H9 (cell line): ENCODE results near the gene SPARCL1. TPM values are rescaled to one million over a fixed set of nuclear protein-coding genes. Genes with fewer than 3 reads are reported as not detected.

Experiments used
- DNase-seq: peaks from one replicate; pipeline ENCODE4 v3.0.0-alpha.2; 2017
- H2AFZ ChIP-seq: one replicate; pipeline ENCODE4 v1.6.1; 2013; ENCODE audit warnings: mild to moderate bottlenecking, low read length, control low read depth, moderate library complexity
- H2AK5ac ChIP-seq: 2 replicates; pipeline ENCODE4 v1.6.1; 2013; ENCODE audit warnings: low read length, control low read depth, mixed read lengths; ENCODE audit not compliant: insufficient read length
- H2BK120ac ChIP-seq: one replicate; pipeline ENCODE4 v1.6.1; 2013; ENCODE audit warnings: low read depth, mild to moderate bottlenecking, low read length, control low read depth, inconsistent platforms; ENCODE audit not compliant: poor library complexity, severe bottlenecking
- H2BK12ac ChIP-seq: 2 replicates; pipeline ENCODE4 v1.6.1; 2013; ENCODE audit warnings: low read length, control low read depth, mixed read lengths, low read depth; ENCODE audit not compliant: insufficient read length
- H2BK15ac ChIP-seq: 2 replicates; pipeline ENCODE4 v1.6.1; 2013; ENCODE audit warnings: low read depth, low read length, control low read depth
- H2BK20ac ChIP-seq: one replicate; pipeline ENCODE4 v1.6.1; 2013; ENCODE audit warnings: low read depth, mild to moderate bottlenecking, low read length, control low read depth, inconsistent platforms; ENCODE audit not compliant: poor library complexity, severe bottlenecking
- H2BK5ac ChIP-seq: 2 replicates; pipeline ENCODE4 v1.6.1; 2013; ENCODE audit warnings: low read length, control low read depth, mixed read lengths; ENCODE audit not compliant: insufficient read length
- H3K14ac ChIP-seq: 2 replicates; pipeline ENCODE4 v1.6.1; 2013; ENCODE audit warnings: low read length, control low read depth; ENCODE audit not compliant: insufficient read depth
- H3K18ac ChIP-seq: 2 replicates; pipeline ENCODE4 v1.6.1; 2013; ENCODE audit warnings: low read depth, mild to moderate bottlenecking, mixed read lengths, low read length, control low read depth; ENCODE audit not compliant: insufficient read length
- H3K23ac ChIP-seq: 2 replicates; pipeline ENCODE4 v1.6.1; 2013; ENCODE audit warnings: low read length, control low read depth, mixed read lengths, low read depth; ENCODE audit not compliant: insufficient read length
- H3K23me2 ChIP-seq: 2 replicates; pipeline ENCODE4 v1.6.1; 2013; ENCODE audit warnings: low read depth, mild to moderate bottlenecking, mixed read lengths, low read length, control low read depth; ENCODE audit not compliant: insufficient read length, poor library complexity, severe bottlenecking
- H3K27ac ChIP-seq: 2 replicates; pipeline ENCODE4 v1.5.1; 2013; ENCODE audit warnings: low read length, control low read depth, mixed read lengths, low read depth; ENCODE audit not compliant: insufficient read length
- H3K27me3 ChIP-seq: 2 replicates; pipeline ENCODE4 v1.6.1; 2013; ENCODE audit warnings: low read length, control low read depth, inconsistent platforms; ENCODE audit not compliant: insufficient read depth
- H3K4ac ChIP-seq: 2 replicates; pipeline ENCODE4 v1.6.1; 2013; ENCODE audit warnings: low read depth, mild to moderate bottlenecking, control low read depth, inconsistent platforms, low read length, moderate library complexity
- H3K4me1 ChIP-seq: 2 replicates; pipeline ENCODE4 v1.6.1; 2013; ENCODE audit warnings: low read length, control low read depth, inconsistent platforms; ENCODE audit not compliant: insufficient read depth
- H3K4me2 ChIP-seq: 2 replicates; pipeline ENCODE4 v1.6.1; 2013; ENCODE audit warnings: low read length, control low read depth, mixed read lengths; ENCODE audit not compliant: insufficient read length, insufficient read depth
- H3K56ac ChIP-seq: 2 replicates; pipeline ENCODE4 v1.6.1; 2013; ENCODE audit warnings: low read depth, mild to moderate bottlenecking, mixed read lengths, low read length, control low read depth; ENCODE audit not compliant: insufficient read length
- H3K79me1 ChIP-seq: 2 replicates; pipeline ENCODE4 v1.6.1; 2013; ENCODE audit warnings: low read depth, mild to moderate bottlenecking, moderate library complexity, low read length, control low read depth, inconsistent platforms; ENCODE audit not compliant: insufficient read depth, poor library complexity, severe bottlenecking
- H3K79me2 ChIP-seq: 2 replicates; pipeline ENCODE4 v1.6.1; 2013; ENCODE audit warnings: low read length, control low read depth, inconsistent platforms; ENCODE audit not compliant: insufficient read depth
- H3K9ac ChIP-seq: 2 replicates; pipeline ENCODE4 v1.6.1; 2013; ENCODE audit warnings: low read length, control low read depth, mixed read lengths; ENCODE audit not compliant: insufficient read length; ENCODE audit errors: extremely low read depth
- H3K9me3 ChIP-seq: one replicate; pipeline ENCODE4 v1.6.1; 2013; ENCODE audit warnings: low read depth, low read length, inconsistent platforms; ENCODE audit not compliant: control insufficient read depth
- H3T11ph ChIP-seq: one replicate; pipeline ENCODE4 v1.6.1; 2013; ENCODE audit warnings: mild to moderate bottlenecking, low read length, control low read depth, inconsistent platforms
- H4K20me1 ChIP-seq: one replicate; pipeline ENCODE4 v1.6.1; 2013; ENCODE audit not compliant: control insufficient read depth, insufficient read length, insufficient read depth
- H4K5ac ChIP-seq: 2 replicates; pipeline ENCODE4 v1.6.1; 2013; ENCODE audit warnings: low read depth, mild to moderate bottlenecking, mixed read lengths, low read length, control low read depth; ENCODE audit not compliant: insufficient read length
- H4K8ac ChIP-seq: replicated peaks from 2 replicates; pipeline ENCODE4 v1.6.1; 2013; ENCODE audit warnings: low read length, control low read depth, mixed read lengths, low read depth; ENCODE audit not compliant: insufficient read length
- H4K91ac ChIP-seq: 2 replicates; pipeline ENCODE4 v1.6.1; 2013; ENCODE audit warnings: low read depth, mild to moderate bottlenecking, moderate library complexity, mixed read lengths, low read length, control low read depth; ENCODE audit not compliant: insufficient read length
- H3K27ac Mint-ChIP-seq, 3 experiments: 2 replicates in 2 of 3; 3 replicates in 1 of 3; pipeline ENCODE4 v1.8.0; 2020 to 2021; ENCODE audit warnings: mixed read lengths in 3 of 3, mild to moderate bottlenecking in 1 of 3, moderate library complexity in 1 of 3
- H3K27me3 Mint-ChIP-seq: 2 replicates; pipeline ENCODE4 v1.8.0; 2021; ENCODE audit warnings: low read depth, mild to moderate bottlenecking, moderate library complexity, mixed read lengths
- H3K36me3 Mint-ChIP-seq, 3 experiments: 2 replicates in 2 of 3; 3 replicates in 1 of 3; pipeline ENCODE4 v1.8.0; 2020 to 2021; ENCODE audit warnings: low read depth in 3 of 3, mixed read lengths in 3 of 3; ENCODE audit not compliant: insufficient read depth in 1 of 3
- H3K4me1 Mint-ChIP-seq, 2 experiments: 2 replicates each; pipeline ENCODE4 v1.8.0; 2020; ENCODE audit warnings: mixed read lengths in 2 of 2
- H3K4me3 Mint-ChIP-seq, 2 experiments: 2 replicates in 1 of 2; 3 replicates in 1 of 2; pipeline ENCODE4 v1.8.0; 2020 to 2021; ENCODE audit warnings: mild to moderate bottlenecking in 2 of 2, mixed read lengths in 2 of 2, moderate library complexity in 1 of 2
- H3K9me3 Mint-ChIP-seq, 2 experiments: 2 replicates in 1 of 2; 3 replicates in 1 of 2; pipeline ENCODE4 v1.8.0; 2020; ENCODE audit warnings: mild to moderate bottlenecking in 2 of 2, mixed read lengths in 2 of 2, moderate library complexity in 1 of 2
- WGBS: extraction: QIAGEN DNeasy Blood & Tissue Kit; methylation state at CpG from one replicate; pipeline ENCODE4 v1.1.7; 2013; ENCODE audit warnings: missing lambda C conversion rate, low lambda C conversion rate, mixed read lengths; ENCODE audit not compliant: insufficient read length; ENCODE audit errors: extremely low coverage; 5-methylcytosine and 5-hydroxymethylcytosine counted together
- total RNA-seq: library from RNA; stranded (reverse); gene quantifications from 2 replicates; pipeline ENCODE4 v1.2.1, GENCODE V29; 2021
- TF ChIP-seq, protein P1 (sequence below): fragments of 200-600 bp; sonication (generic); conservative IDR thresholded peaks from 3 replicates; pipeline ENCODE4 v1.8.0; 2021; ENCODE audit warnings: antibody characterized with exemption, mild to moderate bottlenecking

The SPARCL1 gene
- total RNA-seq, 1 experiment from 2014 or later, result 0.17 TPM

GRCh38 chr4:87530229-87530628, 1.1 kb upstream of the SPARCL1 start:
- Histone ChIP-seq H2BK15ac (no peak overlapping the region), H4K5ac (no peak overlapping the region), H3K27ac (no peak overlapping the region), H2BK20ac (no peak overlapping the region), H3K14ac (no peak overlapping the region), H3K9me3 (no peaks in the 10 kb centered on the region), H3K9ac (no peak overlapping the region), H3K4me2 (no peak overlapping the region), H3K79me1 (no peaks in the 10 kb centered on the region), H3K23ac (no peak overlapping the region), H2AK5ac (no peak overlapping the region), H3K23me2 (no peaks in the 10 kb centered on the region), H3T11ph (no peak overlapping the region), H3K18ac (no peak overlapping the region), H2BK5ac (no peak overlapping the region), H3K27me3 (no peaks in the 10 kb centered on the region), H3K79me2 (no peaks in the 10 kb centered on the region), H3K56ac (no peak overlapping the region), H3K4me1 (peaks cover 2% of the 10 kb centered on the region; the same call in 1 of the 2 replicates), H2BK120ac (no peak overlapping the region), H4K20me1 (no peaks in the 10 kb centered on the region), H3K4ac (no peak overlapping the region), H4K91ac (no peak overlapping the region), H4K8ac (no peak overlapping the region), H2AFZ (no peak overlapping the region), H2BK12ac (no peak overlapping the region)
- Mint-ChIP-seq H3K27me3 (no peaks in the 10 kb centered on the region; the same call in 1 of the 2 replicates), H3K4me3 (no peak overlapping the region), H3K9me3 (peaks cover 3 to 8% of the 10 kb centered on the region in 2 experiments; a peak in 3 of 5 replicates), H3K4me1 (peaks cover 45 to 50% of the 10 kb centered on the region in 2 experiments), H3K27ac (no peak overlapping the region), H3K36me3 (no peaks in the 10 kb centered on the region; a peak in 2 of 7 replicates)
- TF ChIP-seq, protein P1, sequence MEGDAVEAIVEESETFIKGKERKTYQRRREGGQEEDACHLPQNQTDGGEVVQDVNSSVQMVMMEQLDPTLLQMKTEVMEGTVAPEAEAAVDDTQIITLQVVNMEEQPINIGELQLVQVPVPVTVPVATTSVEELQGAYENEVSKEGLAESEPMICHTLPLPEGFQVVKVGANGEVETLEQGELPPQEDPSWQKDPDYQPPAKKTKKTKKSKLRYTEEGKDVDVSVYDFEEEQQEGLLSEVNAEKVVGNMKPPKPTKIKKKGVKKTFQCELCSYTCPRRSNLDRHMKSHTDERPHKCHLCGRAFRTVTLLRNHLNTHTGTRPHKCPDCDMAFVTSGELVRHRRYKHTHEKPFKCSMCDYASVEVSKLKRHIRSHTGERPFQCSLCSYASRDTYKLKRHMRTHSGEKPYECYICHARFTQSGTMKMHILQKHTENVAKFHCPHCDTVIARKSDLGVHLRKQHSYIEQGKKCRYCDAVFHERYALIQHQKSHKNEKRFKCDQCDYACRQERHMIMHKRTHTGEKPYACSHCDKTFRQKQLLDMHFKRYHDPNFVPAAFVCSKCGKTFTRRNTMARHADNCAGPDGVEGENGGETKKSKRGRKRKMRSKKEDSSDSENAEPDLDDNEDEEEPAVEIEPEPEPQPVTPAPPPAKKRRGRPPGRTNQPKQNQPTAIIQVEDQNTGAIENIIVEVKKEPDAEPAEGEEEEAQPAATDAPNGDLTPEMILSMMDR, result no peak
- DNase-seq, result no peak
- no CpG with 5 or more reads among the region's 1 CpG for WGBS
